GM12878 (cell line): Measurements from ENCODE around the gene GIPC1.

ENCODE experiments used
- POLR2AphosphoS5 ChIP-seq: IDR thresholded peaks from 2 replicates; pipeline ENCODE4 v1.6.1; 2011; ENCODE audit warnings: mild to moderate bottlenecking, low read length, inconsistent platforms
- SIN3A ChIP-seq: IDR thresholded peaks from 2 replicates; pipeline ENCODE4 v1.6.1; 2012; ENCODE audit warnings: low read depth, low read length, improper control_type of control experiment
- TF ChIP-seq, protein P1 (sequence below): fragments of 450-650 bp; IDR thresholded peaks from 2 replicates; pipeline ENCODE4 v1.6.1; 2016; ENCODE audit warnings: mild to moderate bottlenecking
- TF ChIP-seq, protein P2 (sequence below): IDR thresholded peaks from 2 replicates; pipeline ENCODE4 v1.6.1; 2012; ENCODE audit warnings: mild to moderate bottlenecking, low read depth, low read length

DNA sequence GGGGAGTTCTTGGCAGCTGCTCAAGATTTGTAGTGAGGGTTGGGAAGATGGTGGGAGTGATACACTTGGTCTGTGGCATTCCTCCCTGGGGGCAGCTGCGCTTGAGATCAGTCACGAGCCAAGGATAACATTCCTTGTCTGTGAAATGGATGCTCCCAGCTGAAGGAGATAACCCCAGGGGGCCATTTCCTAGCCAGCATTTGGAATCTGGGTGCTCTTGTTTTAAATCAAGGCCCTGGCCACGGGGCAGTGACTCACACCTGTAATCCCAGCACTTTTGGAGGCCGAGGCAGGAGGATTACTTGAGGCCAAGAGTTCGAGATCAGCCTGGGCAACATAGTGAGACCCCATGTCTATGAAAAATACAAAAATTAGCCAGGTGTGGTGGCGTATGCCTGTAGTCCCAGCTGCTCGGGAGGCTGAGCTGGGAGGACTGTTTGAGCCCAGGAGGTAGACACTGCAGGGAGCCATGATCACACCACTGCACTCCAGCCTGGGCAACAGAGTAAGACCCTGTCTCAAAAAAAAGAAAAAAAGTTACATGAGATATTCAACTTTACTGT lies 58.3 kb downstream of the GIPC1 start:
- no peak for TF ChIP-seq POLR2AphosphoS5
- TF ChIP-seq, protein P1, sequence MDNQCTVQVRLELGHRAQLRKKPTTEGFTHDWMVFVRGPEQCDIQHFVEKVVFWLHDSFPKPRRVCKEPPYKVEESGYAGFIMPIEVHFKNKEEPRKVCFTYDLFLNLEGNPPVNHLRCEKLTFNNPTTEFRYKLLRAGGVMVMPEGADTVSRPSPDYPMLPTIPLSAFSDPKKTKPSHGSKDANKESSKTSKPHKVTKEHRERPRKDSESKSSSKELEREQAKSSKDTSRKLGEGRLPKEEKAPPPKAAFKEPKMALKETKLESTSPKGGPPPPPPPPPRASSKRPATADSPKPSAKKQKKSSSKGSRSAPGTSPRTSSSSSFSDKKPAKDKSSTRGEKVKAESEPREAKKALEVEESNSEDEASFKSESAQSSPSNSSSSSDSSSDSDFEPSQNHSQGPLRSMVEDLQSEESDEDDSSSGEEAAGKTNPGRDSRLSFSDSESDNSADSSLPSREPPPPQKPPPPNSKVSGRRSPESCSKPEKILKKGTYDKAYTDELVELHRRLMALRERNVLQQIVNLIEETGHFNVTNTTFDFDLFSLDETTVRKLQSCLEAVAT: no peak
- no peak for TF ChIP-seq SIN3A
- TF ChIP-seq, protein P2, sequence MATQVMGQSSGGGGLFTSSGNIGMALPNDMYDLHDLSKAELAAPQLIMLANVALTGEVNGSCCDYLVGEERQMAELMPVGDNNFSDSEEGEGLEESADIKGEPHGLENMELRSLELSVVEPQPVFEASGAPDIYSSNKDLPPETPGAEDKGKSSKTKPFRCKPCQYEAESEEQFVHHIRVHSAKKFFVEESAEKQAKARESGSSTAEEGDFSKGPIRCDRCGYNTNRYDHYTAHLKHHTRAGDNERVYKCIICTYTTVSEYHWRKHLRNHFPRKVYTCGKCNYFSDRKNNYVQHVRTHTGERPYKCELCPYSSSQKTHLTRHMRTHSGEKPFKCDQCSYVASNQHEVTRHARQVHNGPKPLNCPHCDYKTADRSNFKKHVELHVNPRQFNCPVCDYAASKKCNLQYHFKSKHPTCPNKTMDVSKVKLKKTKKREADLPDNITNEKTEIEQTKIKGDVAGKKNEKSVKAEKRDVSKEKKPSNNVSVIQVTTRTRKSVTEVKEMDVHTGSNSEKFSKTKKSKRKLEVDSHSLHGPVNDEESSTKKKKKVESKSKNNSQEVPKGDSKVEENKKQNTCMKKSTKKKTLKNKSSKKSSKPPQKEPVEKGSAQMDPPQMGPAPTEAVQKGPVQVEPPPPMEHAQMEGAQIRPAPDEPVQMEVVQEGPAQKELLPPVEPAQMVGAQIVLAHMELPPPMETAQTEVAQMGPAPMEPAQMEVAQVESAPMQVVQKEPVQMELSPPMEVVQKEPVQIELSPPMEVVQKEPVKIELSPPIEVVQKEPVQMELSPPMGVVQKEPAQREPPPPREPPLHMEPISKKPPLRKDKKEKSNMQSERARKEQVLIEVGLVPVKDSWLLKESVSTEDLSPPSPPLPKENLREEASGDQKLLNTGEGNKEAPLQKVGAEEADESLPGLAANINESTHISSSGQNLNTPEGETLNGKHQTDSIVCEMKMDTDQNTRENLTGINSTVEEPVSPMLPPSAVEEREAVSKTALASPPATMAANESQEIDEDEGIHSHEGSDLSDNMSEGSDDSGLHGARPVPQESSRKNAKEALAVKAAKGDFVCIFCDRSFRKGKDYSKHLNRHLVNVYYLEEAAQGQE: no peak
